Brain microvascular endothelial cell (primary cell): Measurements from ENCODE around the gene TTF1.

ENCODE experiments used
- DNase-seq: peaks from one replicate; pipeline ENCODE4 v3.0.0-alpha.2; 2020
- H3K27ac ChIP-seq: fragments of 250-450 bp; sonication (Bioruptor Pico); 2 replicates; pipeline ENCODE4 v1.5.1; 2020; ENCODE audit warnings: mild to moderate bottlenecking, moderate library complexity
- H3K27me3 ChIP-seq: fragments of 250-450 bp; sonication (Bioruptor Pico); replicated peaks from 2 replicates; pipeline ENCODE4 v1.5.1; 2020; ENCODE audit warnings: mild to moderate bottlenecking
- H3K36me3 ChIP-seq: fragments of 250-450 bp; sonication (Bioruptor Pico); replicated peaks from 2 replicates; pipeline ENCODE4 v1.5.1; 2020; ENCODE audit warnings: mild to moderate bottlenecking
- H3K4me3 ChIP-seq: 2 replicates; pipeline ENCODE4 v1.5.1; 2011; ENCODE audit warnings: low read depth, mild to moderate bottlenecking, control low read depth, low read length, moderate library complexity
- CTCF ChIP-seq: IDR thresholded peaks from 2 replicates; pipeline ENCODE4 v1.5.1; 2011; ENCODE audit warnings: low read depth, mild to moderate bottlenecking, moderate library complexity, low read length, control low read depth, inconsistent platforms; ENCODE audit errors: missing control alignments
- in situ Hi-C: cut with HindIII; loops from 2 replicates; pipeline ENCODE4 v1.10.0; 2017; ENCODE audit warnings: low sequenced_read_pairs, low pct_ligation_motif_present

The TTF1 gene, protein sequence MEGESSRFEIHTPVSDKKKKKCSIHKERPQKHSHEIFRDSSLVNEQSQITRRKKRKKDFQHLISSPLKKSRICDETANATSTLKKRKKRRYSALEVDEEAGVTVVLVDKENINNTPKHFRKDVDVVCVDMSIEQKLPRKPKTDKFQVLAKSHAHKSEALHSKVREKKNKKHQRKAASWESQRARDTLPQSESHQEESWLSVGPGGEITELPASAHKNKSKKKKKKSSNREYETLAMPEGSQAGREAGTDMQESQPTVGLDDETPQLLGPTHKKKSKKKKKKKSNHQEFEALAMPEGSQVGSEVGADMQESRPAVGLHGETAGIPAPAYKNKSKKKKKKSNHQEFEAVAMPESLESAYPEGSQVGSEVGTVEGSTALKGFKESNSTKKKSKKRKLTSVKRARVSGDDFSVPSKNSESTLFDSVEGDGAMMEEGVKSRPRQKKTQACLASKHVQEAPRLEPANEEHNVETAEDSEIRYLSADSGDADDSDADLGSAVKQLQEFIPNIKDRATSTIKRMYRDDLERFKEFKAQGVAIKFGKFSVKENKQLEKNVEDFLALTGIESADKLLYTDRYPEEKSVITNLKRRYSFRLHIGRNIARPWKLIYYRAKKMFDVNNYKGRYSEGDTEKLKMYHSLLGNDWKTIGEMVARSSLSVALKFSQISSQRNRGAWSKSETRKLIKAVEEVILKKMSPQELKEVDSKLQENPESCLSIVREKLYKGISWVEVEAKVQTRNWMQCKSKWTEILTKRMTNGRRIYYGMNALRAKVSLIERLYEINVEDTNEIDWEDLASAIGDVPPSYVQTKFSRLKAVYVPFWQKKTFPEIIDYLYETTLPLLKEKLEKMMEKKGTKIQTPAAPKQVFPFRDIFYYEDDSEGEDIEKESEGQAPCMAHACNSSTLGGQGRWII

DNA sequence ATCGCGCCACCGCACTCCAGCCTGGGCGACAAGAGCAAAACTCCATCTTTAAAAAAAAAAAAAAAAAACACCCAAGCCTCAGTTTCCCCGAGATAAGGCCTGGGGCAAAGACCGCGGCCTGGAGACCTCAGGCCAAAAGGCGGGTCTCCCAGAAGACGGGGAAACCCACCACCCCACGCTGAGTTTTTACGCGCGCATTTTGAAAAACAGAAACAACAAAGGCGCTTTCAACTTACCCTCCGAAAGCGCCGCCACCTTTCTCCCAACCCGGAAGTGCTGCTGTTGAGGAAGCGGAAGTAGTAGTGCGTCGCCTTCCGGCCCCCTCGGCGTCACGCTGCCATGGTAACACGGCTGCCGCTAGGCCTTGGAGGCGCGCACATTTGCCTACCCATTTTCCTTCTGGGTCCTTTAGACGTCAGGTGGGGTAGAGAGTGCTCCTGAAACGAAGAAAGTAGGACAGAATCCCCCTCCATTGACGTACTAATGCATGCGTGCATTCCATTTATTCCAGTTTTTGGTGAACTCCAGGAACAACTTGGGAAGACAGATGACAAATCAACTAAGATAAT lies at the start of gene TTF1:
TSS of gene TTF1 (minus strand) at position 287 of the 569 bp plus-strand sequence. CDS start 4,019 bp downstream, outside the sequence.
- peaks cover 4% of the 10 kb centered on the region for H3K36me3 ChIP-seq
- H3K27me3 ChIP-seq: no peaks in the 10 kb centered on the region
- H3K4me3 ChIP-seq: peak within 1 kb of the TSS; percentile 79
- TF ChIP-seq CTCF: no peak
- peak; percentile 80 for DNase-seq
- in situ Hi-C loops: no loop called here
- peak within 1 kb of the TSS; percentile 55 for H3K27ac ChIP-seq

GRCh38 chr9:132456241-132456640 lies 49.6 kb upstream of the TTF1 start:
- no peak for TF ChIP-seq CTCF
- no peak overlapping the region for H3K27ac ChIP-seq
- no peaks in the 10 kb centered on the region for H3K36me3 ChIP-seq
- no peak overlapping the region for H3K4me3 ChIP-seq
- in situ Hi-C loops: no loop called here
- no peak for DNase-seq
- no peaks in the 10 kb centered on the region for H3K27me3 ChIP-seq

DNA sequence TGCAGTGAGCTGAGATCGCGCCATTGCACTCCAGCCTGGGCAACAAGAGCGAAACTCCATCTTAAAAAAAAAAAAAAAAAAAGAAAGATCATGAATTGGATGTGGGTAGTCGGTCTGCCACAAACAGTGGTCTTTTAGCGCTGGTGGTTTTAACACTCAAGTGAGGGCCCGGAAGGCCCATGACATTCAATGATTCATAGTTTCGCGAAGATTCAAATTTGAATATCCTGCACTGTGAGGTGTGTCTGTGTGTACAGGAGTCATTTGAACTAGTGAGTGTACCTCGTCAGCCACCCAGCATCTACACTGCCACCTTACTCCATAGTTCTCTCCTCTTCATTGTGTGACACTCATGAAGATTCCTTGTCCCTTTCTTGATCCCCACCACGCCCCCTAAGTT lies 44.6 kb upstream of the TTF1 start:
- in situ Hi-C loops: no loop called here
- TF ChIP-seq CTCF: no peak

GRCh38 chr9:132447902-132448301 lies 41.3 kb upstream of the TTF1 start:
- in situ Hi-C loops: no loop called here

More for the DNA sequence above, 44.6 kb upstream of the TTF1 start:
- Histone ChIP-seq H3K27me3 (no peaks in the 10 kb centered on the region), H3K27ac (no peak overlapping the region), H3K36me3 (no peaks in the 10 kb centered on the region), H3K4me3 (no peak overlapping the region)
- DNase-seq: no peak

GRCh38 chr9:132447346-132447745 lies 40.7 kb upstream of the TTF1 start:
- in situ Hi-C loops: no loop called here
- no peak for DNase-seq
- Histone ChIP-seq H3K36me3 (no peaks in the 10 kb centered on the region), H3K4me3 (no peak overlapping the region), H3K27ac (no peak overlapping the region), H3K27me3 (no peaks in the 10 kb centered on the region)
- peak; percentile 45 for TF ChIP-seq CTCF

More at GRCh38 chr9:132447902-132448301, 41.3 kb upstream of the TTF1 start:
- no peak for TF ChIP-seq CTCF
- DNase-seq: no peak
- Histone ChIP-seq H3K4me3 (no peak overlapping the region), H3K27ac (no peak overlapping the region), H3K27me3 (no peaks in the 10 kb centered on the region), H3K36me3 (no peaks in the 10 kb centered on the region)
